Vagina (tissue), 2 donors: ENCODE measurements around the gene FBXO10.

Source experiments
- POLR2A ChIP-seq, 2 donors: fragments of 450-650 bp; IDR thresholded peaks; one replicate each; pipeline ENCODE4 v1.6.1; 2017; ENCODE audit warnings: antibody characterized with exemption in 2 of 2, mild to moderate bottlenecking in 2 of 2, moderate library complexity in 2 of 2
- POLR2AphosphoS5 ChIP-seq, 2 donors: sonication (generic); formaldehyde crosslinking; IDR thresholded peaks; one replicate each; pipeline ENCODE4 v1.9.0; 2017; ENCODE audit warnings: antibody characterized with exemption in 2 of 2, mild to moderate bottlenecking in 2 of 2, low read depth in 1 of 2; ENCODE audit not compliant: insufficient read depth in 1 of 2
- TF ChIP-seq, protein P1 (sequence below), 3 experiments: fragments of 450-650 bp in 2 of 3; fragments of 200-600 bp in 1 of 3; sonication (generic) in 1 of 3; IDR thresholded peaks; one replicate each; pipeline ENCODE4 v1.5.1; 2017 to 2019; ENCODE audit warnings: antibody characterized with exemption in 3 of 3, mild to moderate bottlenecking in 2 of 3, moderate library complexity in 2 of 3

- TF ChIP-seq, protein P1, sequence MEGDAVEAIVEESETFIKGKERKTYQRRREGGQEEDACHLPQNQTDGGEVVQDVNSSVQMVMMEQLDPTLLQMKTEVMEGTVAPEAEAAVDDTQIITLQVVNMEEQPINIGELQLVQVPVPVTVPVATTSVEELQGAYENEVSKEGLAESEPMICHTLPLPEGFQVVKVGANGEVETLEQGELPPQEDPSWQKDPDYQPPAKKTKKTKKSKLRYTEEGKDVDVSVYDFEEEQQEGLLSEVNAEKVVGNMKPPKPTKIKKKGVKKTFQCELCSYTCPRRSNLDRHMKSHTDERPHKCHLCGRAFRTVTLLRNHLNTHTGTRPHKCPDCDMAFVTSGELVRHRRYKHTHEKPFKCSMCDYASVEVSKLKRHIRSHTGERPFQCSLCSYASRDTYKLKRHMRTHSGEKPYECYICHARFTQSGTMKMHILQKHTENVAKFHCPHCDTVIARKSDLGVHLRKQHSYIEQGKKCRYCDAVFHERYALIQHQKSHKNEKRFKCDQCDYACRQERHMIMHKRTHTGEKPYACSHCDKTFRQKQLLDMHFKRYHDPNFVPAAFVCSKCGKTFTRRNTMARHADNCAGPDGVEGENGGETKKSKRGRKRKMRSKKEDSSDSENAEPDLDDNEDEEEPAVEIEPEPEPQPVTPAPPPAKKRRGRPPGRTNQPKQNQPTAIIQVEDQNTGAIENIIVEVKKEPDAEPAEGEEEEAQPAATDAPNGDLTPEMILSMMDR (IDR thresholded peaks at IDR 0.05) = no peak
- TF ChIP-seq POLR2A (IDR thresholded peaks at IDR 0.05) (no peak), POLR2AphosphoS5 (IDR thresholded peaks at IDR 0.05; ENCODE audit: insufficient read depth in 1 of 2, low read depth in 1 of 2) (no peak)
Measured at GRCh38 chr9:37625758-37626147, 49.6 kb upstream of the FBXO10 start.
